ENCODE measurements around the gene KCNE1. TPM values are rescaled to one million over a fixed set of nuclear protein-coding genes. Genes with fewer than 3 reads are reported as not detected.

KCNE1 gene
- total RNA-seq, 1 donor from 2014 or later, result 0.69 TPM

GRCh38 chr21:34535886-34536285 lies 23.9 kb upstream of the KCNE1 start:
- DNase-seq (ENCODE audit: low spot score), result no peak

- DNase-seq (ENCODE audit: low spot score), result no peak
Observed at GRCh38 chr21:34534522-34534921, 22.5 kb upstream of the KCNE1 start.

- DNase-seq (ENCODE audit: low spot score), result no peak
Observed at GRCh38 chr21:34533938-34534337, 21.9 kb upstream of the KCNE1 start.

- no peak for DNase-seq (ENCODE audit: low spot score)
Observed at GRCh38 chr21:34531399-34531798, 19.4 kb upstream of the KCNE1 start.

- no peak for DNase-seq (ENCODE audit: low spot score)
Observed at GRCh38 chr21:34530261-34530660, 18.3 kb upstream of the KCNE1 start.

- DNase-seq (ENCODE audit: low spot score), result no peak
Observed at GRCh38 chr21:34528131-34528561, 16.1 kb upstream of the KCNE1 start.

- DNase-seq (ENCODE audit: low spot score), result peak; percentile 86
Observed at GRCh38 chr21:34526618-34527290, 14.7 kb upstream of the KCNE1 start.

- DNase-seq (ENCODE audit: low spot score), result no peak
Observed at GRCh38 chr21:34526241-34526617, 14.2 kb upstream of the KCNE1 start.

- DNase-seq (ENCODE audit: low spot score), result no peak
Observed at GRCh38 chr21:34524646-34525601, 12.9 kb upstream of the KCNE1 start.

GRCh38 chr21:34523019-34523555 lies 11.1 kb upstream of the KCNE1 start:
- no peak for DNase-seq (ENCODE audit: low spot score)

GRCh38 chr21:34522284-34522683 lies 10.3 kb upstream of the KCNE1 start:
- no peak for DNase-seq (ENCODE audit: low spot score)

GRCh38 chr21:34521561-34521960 lies 9.6 kb upstream of the KCNE1 start:
- DNase-seq (ENCODE audit: low spot score), result no peak

- DNase-seq (ENCODE audit: low spot score), result no peak
Observed at GRCh38 chr21:34520764-34521508, 8.9 kb upstream of the KCNE1 start.

- no peak for DNase-seq (ENCODE audit: low spot score)
Observed at GRCh38 chr21:34520281-34520680, 8.3 kb upstream of the KCNE1 start.

GRCh38 chr21:34519694-34520093 lies 7.7 kb upstream of the KCNE1 start:
- no peak for DNase-seq (ENCODE audit: low spot score)

- no peak for DNase-seq (ENCODE audit: low spot score)
Observed at GRCh38 chr21:34519016-34519415, 7.0 kb upstream of the KCNE1 start.

GRCh38 chr21:34518301-34518700 lies 6.3 kb upstream of the KCNE1 start:
- no peak for DNase-seq (ENCODE audit: low spot score)

GRCh38 chr21:34517491-34518245 lies 5.7 kb upstream of the KCNE1 start:
- DNase-seq (ENCODE audit: low spot score), result no peak

- no peak for DNase-seq (ENCODE audit: low spot score)
Observed at GRCh38 chr21:34517039-34517438, 5.0 kb upstream of the KCNE1 start.

- DNase-seq (ENCODE audit: low spot score), result no peak
Observed at GRCh38 chr21:34514576-34515115, 2.6 kb upstream of the KCNE1 start.

GRCh38 chr21:34513129-34513675 lies 1.2 kb upstream of the KCNE1 start:
- DNase-seq (ENCODE audit: low spot score), result no peak
